GM19324 (cell line): ENCODE data around the gene KIAA0408.

Experiments
- ATAC-seq: cut with Tn5 transposase; IDR thresholded peaks from one replicate; pipeline ENCODE4 v1.9.1; 2021; ENCODE audit warnings: mild to moderate bottlenecking, moderate library complexity; ENCODE audit not compliant: unreplicated experiment, low FRiP score

The KIAA0408 gene

GRCh38 chr6:127459231-127459641, at the start of gene KIAA0408:
Gene KIAA0408, minus strand, starts transcription at chr6:127459389. Its CDS starts 5,408 bp downstream, at chr6:127453981.
- no peak for ATAC-seq

GRCh38 chr6:127506894-127507293, 47.7 kb upstream of the KIAA0408 start:
- no peak for ATAC-seq

GRCh38 chr6:127503022-127503421, 43.8 kb upstream of the KIAA0408 start:
- ATAC-seq: no peak

GRCh38 chr6:127497410-127497809, 38.2 kb upstream of the KIAA0408 start:
- no peak for ATAC-seq

- ATAC-seq: no peak
These were observed 37.3 kb upstream of the KIAA0408 start for GRCh38 chr6:127496471-127496870.

GRCh38 chr6:127494240-127494767, 35.1 kb upstream of the KIAA0408 start:
- ATAC-seq: no peak

- ATAC-seq: no peak
These were observed 30.1 kb upstream of the KIAA0408 start for GRCh38 chr6:127489248-127489647.

- no peak for ATAC-seq
These were observed 27.7 kb upstream of the KIAA0408 start for GRCh38 chr6:127486934-127487333.

- peak; percentile 97 for ATAC-seq
These were observed 25.1 kb upstream of the KIAA0408 start for GRCh38 chr6:127484212-127484863.

GRCh38 chr6:127483399-127484055, 24.3 kb upstream of the KIAA0408 start:
- peak; percentile 29 for ATAC-seq

GRCh38 chr6:127482325-127482724, 23.1 kb upstream of the KIAA0408 start:
- ATAC-seq: no peak

GRCh38 chr6:127481628-127482027, 22.4 kb upstream of the KIAA0408 start:
- ATAC-seq: no peak

- no peak for ATAC-seq
These were observed 21.9 kb upstream of the KIAA0408 start for GRCh38 chr6:127481111-127481510.

- no peak for ATAC-seq
These were observed 18.5 kb upstream of the KIAA0408 start for GRCh38 chr6:127477658-127478057.

GRCh38 chr6:127475823-127476176, 16.6 kb upstream of the KIAA0408 start:
- ATAC-seq: no peak

GRCh38 chr6:127475135-127475822, 16.1 kb upstream of the KIAA0408 start:
- ATAC-seq: no peak

- peak; percentile 56 for ATAC-seq
These were observed 12.4 kb upstream of the KIAA0408 start for GRCh38 chr6:127471379-127472255.

GRCh38 chr6:127468936-127469335, 9.7 kb upstream of the KIAA0408 start:
- ATAC-seq: no peak

- ATAC-seq: no peak
These were observed 7.2 kb upstream of the KIAA0408 start for GRCh38 chr6:127466416-127466815.

- ATAC-seq: peak; percentile 84
These were observed 5.8 kb upstream of the KIAA0408 start for GRCh38 chr6:127464881-127465459.
